H9 (cell line): ENCODE data around the gene ZBTB48. TPM values are rescaled to one million over a fixed set of nuclear protein-coding genes. Genes with fewer than 3 reads are reported as not detected.
A peak's percentile ranks its signal among the peaks of the same experiment; 100 is the strongest.

Source experiments
- DNase-seq: peaks from one replicate; pipeline ENCODE4 v3.0.0-alpha.2; 2017
- H2AFZ ChIP-seq: one replicate; pipeline ENCODE4 v1.6.1; 2013; ENCODE audit warnings: mild to moderate bottlenecking, low read length, control low read depth, moderate library complexity
- H2AK5ac ChIP-seq: 2 replicates; pipeline ENCODE4 v1.6.1; 2013; ENCODE audit warnings: low read length, control low read depth, mixed read lengths; ENCODE audit not compliant: insufficient read length
- H2BK120ac ChIP-seq: one replicate; pipeline ENCODE4 v1.6.1; 2013; ENCODE audit warnings: low read depth, mild to moderate bottlenecking, low read length, control low read depth, inconsistent platforms; ENCODE audit not compliant: poor library complexity, severe bottlenecking
- H2BK12ac ChIP-seq: 2 replicates; pipeline ENCODE4 v1.6.1; 2013; ENCODE audit warnings: low read length, control low read depth, mixed read lengths, low read depth; ENCODE audit not compliant: insufficient read length
- H2BK15ac ChIP-seq: 2 replicates; pipeline ENCODE4 v1.6.1; 2013; ENCODE audit warnings: low read depth, low read length, control low read depth
- H2BK20ac ChIP-seq: one replicate; pipeline ENCODE4 v1.6.1; 2013; ENCODE audit warnings: low read depth, mild to moderate bottlenecking, low read length, control low read depth, inconsistent platforms; ENCODE audit not compliant: poor library complexity, severe bottlenecking
- H2BK5ac ChIP-seq: 2 replicates; pipeline ENCODE4 v1.6.1; 2013; ENCODE audit warnings: low read length, control low read depth, mixed read lengths; ENCODE audit not compliant: insufficient read length
- H3K14ac ChIP-seq: 2 replicates; pipeline ENCODE4 v1.6.1; 2013; ENCODE audit warnings: low read length, control low read depth; ENCODE audit not compliant: insufficient read depth
- H3K18ac ChIP-seq: 2 replicates; pipeline ENCODE4 v1.6.1; 2013; ENCODE audit warnings: low read depth, mild to moderate bottlenecking, mixed read lengths, low read length, control low read depth; ENCODE audit not compliant: insufficient read length
- H3K23ac ChIP-seq: 2 replicates; pipeline ENCODE4 v1.6.1; 2013; ENCODE audit warnings: low read length, control low read depth, mixed read lengths, low read depth; ENCODE audit not compliant: insufficient read length
- H3K23me2 ChIP-seq: 2 replicates; pipeline ENCODE4 v1.6.1; 2013; ENCODE audit warnings: low read depth, mild to moderate bottlenecking, mixed read lengths, low read length, control low read depth; ENCODE audit not compliant: insufficient read length, poor library complexity, severe bottlenecking
- H3K27ac ChIP-seq: 2 replicates; pipeline ENCODE4 v1.5.1; 2013; ENCODE audit warnings: low read length, control low read depth, mixed read lengths, low read depth; ENCODE audit not compliant: insufficient read length
- H3K27me3 ChIP-seq: 2 replicates; pipeline ENCODE4 v1.6.1; 2013; ENCODE audit warnings: low read length, control low read depth, inconsistent platforms; ENCODE audit not compliant: insufficient read depth
- H3K4ac ChIP-seq: 2 replicates; pipeline ENCODE4 v1.6.1; 2013; ENCODE audit warnings: low read depth, mild to moderate bottlenecking, control low read depth, inconsistent platforms, low read length, moderate library complexity
- H3K4me1 ChIP-seq: 2 replicates; pipeline ENCODE4 v1.6.1; 2013; ENCODE audit warnings: low read length, control low read depth, inconsistent platforms; ENCODE audit not compliant: insufficient read depth
- H3K4me2 ChIP-seq: 2 replicates; pipeline ENCODE4 v1.6.1; 2013; ENCODE audit warnings: low read length, control low read depth, mixed read lengths; ENCODE audit not compliant: insufficient read length, insufficient read depth
- H3K56ac ChIP-seq: 2 replicates; pipeline ENCODE4 v1.6.1; 2013; ENCODE audit warnings: low read depth, mild to moderate bottlenecking, mixed read lengths, low read length, control low read depth; ENCODE audit not compliant: insufficient read length
- H3K79me1 ChIP-seq: 2 replicates; pipeline ENCODE4 v1.6.1; 2013; ENCODE audit warnings: low read depth, mild to moderate bottlenecking, moderate library complexity, low read length, control low read depth, inconsistent platforms; ENCODE audit not compliant: insufficient read depth, poor library complexity, severe bottlenecking
- H3K79me2 ChIP-seq: 2 replicates; pipeline ENCODE4 v1.6.1; 2013; ENCODE audit warnings: low read length, control low read depth, inconsistent platforms; ENCODE audit not compliant: insufficient read depth
- H3K9ac ChIP-seq: 2 replicates; pipeline ENCODE4 v1.6.1; 2013; ENCODE audit warnings: low read length, control low read depth, mixed read lengths; ENCODE audit not compliant: insufficient read length; ENCODE audit errors: extremely low read depth
- H3K9me3 ChIP-seq: one replicate; pipeline ENCODE4 v1.6.1; 2013; ENCODE audit warnings: low read depth, low read length, inconsistent platforms; ENCODE audit not compliant: control insufficient read depth
- H3T11ph ChIP-seq: one replicate; pipeline ENCODE4 v1.6.1; 2013; ENCODE audit warnings: mild to moderate bottlenecking, low read length, control low read depth, inconsistent platforms
- H4K20me1 ChIP-seq: one replicate; pipeline ENCODE4 v1.6.1; 2013; ENCODE audit not compliant: control insufficient read depth, insufficient read length, insufficient read depth
- H4K5ac ChIP-seq: 2 replicates; pipeline ENCODE4 v1.6.1; 2013; ENCODE audit warnings: low read depth, mild to moderate bottlenecking, mixed read lengths, low read length, control low read depth; ENCODE audit not compliant: insufficient read length
- H4K8ac ChIP-seq: replicated peaks from 2 replicates; pipeline ENCODE4 v1.6.1; 2013; ENCODE audit warnings: low read length, control low read depth, mixed read lengths, low read depth; ENCODE audit not compliant: insufficient read length
- H4K91ac ChIP-seq: 2 replicates; pipeline ENCODE4 v1.6.1; 2013; ENCODE audit warnings: low read depth, mild to moderate bottlenecking, moderate library complexity, mixed read lengths, low read length, control low read depth; ENCODE audit not compliant: insufficient read length
- H3K27ac Mint-ChIP-seq, 3 experiments: 2 replicates in 2 of 3; 3 replicates in 1 of 3; pipeline ENCODE4 v1.8.0; 2020 to 2021; ENCODE audit warnings: mixed read lengths in 3 of 3, mild to moderate bottlenecking in 1 of 3, moderate library complexity in 1 of 3
- H3K27me3 Mint-ChIP-seq: 2 replicates; pipeline ENCODE4 v1.8.0; 2021; ENCODE audit warnings: low read depth, mild to moderate bottlenecking, moderate library complexity, mixed read lengths
- H3K36me3 Mint-ChIP-seq, 3 experiments: 2 replicates in 2 of 3; 3 replicates in 1 of 3; pipeline ENCODE4 v1.8.0; 2020 to 2021; ENCODE audit warnings: low read depth in 3 of 3, mixed read lengths in 3 of 3; ENCODE audit not compliant: insufficient read depth in 1 of 3
- H3K4me1 Mint-ChIP-seq, 2 experiments: 2 replicates each; pipeline ENCODE4 v1.8.0; 2020; ENCODE audit warnings: mixed read lengths in 2 of 2
- H3K4me3 Mint-ChIP-seq, 2 experiments: 2 replicates in 1 of 2; 3 replicates in 1 of 2; pipeline ENCODE4 v1.8.0; 2020 to 2021; ENCODE audit warnings: mild to moderate bottlenecking in 2 of 2, mixed read lengths in 2 of 2, moderate library complexity in 1 of 2
- H3K9me3 Mint-ChIP-seq, 2 experiments: 2 replicates in 1 of 2; 3 replicates in 1 of 2; pipeline ENCODE4 v1.8.0; 2020; ENCODE audit warnings: mild to moderate bottlenecking in 2 of 2, mixed read lengths in 2 of 2, moderate library complexity in 1 of 2
- WGBS: extraction: QIAGEN DNeasy Blood & Tissue Kit; methylation state at CpG from one replicate; pipeline ENCODE4 v1.1.7; 2013; ENCODE audit warnings: missing lambda C conversion rate, low lambda C conversion rate, mixed read lengths; ENCODE audit not compliant: insufficient read length; ENCODE audit errors: extremely low coverage; 5-methylcytosine and 5-hydroxymethylcytosine counted together
- total RNA-seq: library from RNA; stranded (reverse); gene quantifications from 2 replicates; pipeline ENCODE4 v1.2.1, GENCODE V29; 2021
- TF ChIP-seq, protein P1 (sequence below): fragments of 200-600 bp; sonication (generic); conservative IDR thresholded peaks from 3 replicates; pipeline ENCODE4 v1.8.0; 2021; ENCODE audit warnings: antibody characterized with exemption, mild to moderate bottlenecking

The ZBTB48 gene
- total RNA-seq, 1 experiment from 2014 or later: 33.2 TPM

DNA sequence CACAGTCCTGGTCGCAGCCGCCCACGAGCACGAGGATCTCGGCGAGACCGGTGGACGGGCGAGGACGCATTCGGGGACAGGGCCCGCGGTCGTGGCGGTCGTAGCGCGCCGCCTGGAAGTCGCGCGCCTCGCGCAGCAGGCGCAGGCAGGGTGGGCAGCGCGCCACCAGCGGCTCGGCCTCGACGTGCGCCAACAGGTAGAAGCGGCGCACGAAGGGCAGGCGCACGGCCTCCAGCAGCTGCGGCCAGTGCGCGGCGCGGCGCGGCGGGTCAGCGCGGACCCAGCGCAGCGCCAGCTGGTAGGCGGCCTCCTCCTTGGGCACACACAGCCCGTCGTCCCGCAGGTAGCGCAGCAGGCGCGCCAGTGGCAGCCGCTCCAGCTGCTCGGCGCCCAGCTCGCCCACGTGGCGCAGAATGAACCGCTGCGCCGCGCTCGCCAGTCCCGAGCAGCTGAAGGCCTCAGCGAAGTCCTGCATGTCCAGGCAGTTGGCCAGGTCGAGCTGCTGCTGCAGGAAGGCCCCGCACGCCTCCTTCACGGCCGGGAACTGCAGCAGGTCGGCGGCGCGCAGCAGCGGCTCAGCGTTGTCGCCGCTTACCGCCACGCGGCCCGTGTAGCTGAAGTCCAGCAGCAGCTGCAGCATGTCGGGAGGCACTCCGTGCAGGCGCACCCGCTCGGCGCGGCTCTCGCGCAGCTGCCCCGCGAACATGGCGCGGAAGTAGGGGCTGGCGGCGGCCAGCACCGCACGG is 22.3 kb downstream of the ZBTB48 start:
- Histone ChIP-seq H3K4me1 (no peaks in the 10 kb centered on the region), H4K8ac (no peak overlapping the region), H2BK5ac (no peak overlapping the region), H2BK20ac (no peak overlapping the region), H2AFZ (no peak overlapping the region), H2BK15ac (no peak overlapping the region), H3T11ph (no peak overlapping the region), H3K56ac (no peak overlapping the region), H4K20me1 (peaks cover 2% of the 10 kb centered on the region), H2AK5ac (no peak overlapping the region), H3K4me2 (peak overlapping the region; percentile 83), H3K27ac (no peak overlapping the region), H2BK12ac (no peak overlapping the region), H2BK120ac (no peak overlapping the region), H3K18ac (peak overlapping the region; percentile 16), H3K4ac (no peak overlapping the region), H4K91ac (no peak overlapping the region), H3K9ac (peak overlapping the region; percentile 56), H3K9me3 (no peaks in the 10 kb centered on the region), H3K27me3 (no peaks in the 10 kb centered on the region), H3K23me2 (peaks cover 21% of the 10 kb centered on the region), H3K79me1 (no peaks in the 10 kb centered on the region), H4K5ac (no peak overlapping the region), H3K14ac (peak overlapping the region; percentile 30; the same call in 1 of the 2 replicates), H3K79me2 (peaks cover 18% of the 10 kb centered on the region; the same call in 1 of the 2 replicates), H3K23ac (no peak overlapping the region)
- H3K9me3 Mint-ChIP-seq: no peaks in the 10 kb centered on the region
- DNase-seq: no peak
- no CpG with 5 or more reads among the region's 103 CpGs for WGBS
- TF ChIP-seq, protein P1, sequence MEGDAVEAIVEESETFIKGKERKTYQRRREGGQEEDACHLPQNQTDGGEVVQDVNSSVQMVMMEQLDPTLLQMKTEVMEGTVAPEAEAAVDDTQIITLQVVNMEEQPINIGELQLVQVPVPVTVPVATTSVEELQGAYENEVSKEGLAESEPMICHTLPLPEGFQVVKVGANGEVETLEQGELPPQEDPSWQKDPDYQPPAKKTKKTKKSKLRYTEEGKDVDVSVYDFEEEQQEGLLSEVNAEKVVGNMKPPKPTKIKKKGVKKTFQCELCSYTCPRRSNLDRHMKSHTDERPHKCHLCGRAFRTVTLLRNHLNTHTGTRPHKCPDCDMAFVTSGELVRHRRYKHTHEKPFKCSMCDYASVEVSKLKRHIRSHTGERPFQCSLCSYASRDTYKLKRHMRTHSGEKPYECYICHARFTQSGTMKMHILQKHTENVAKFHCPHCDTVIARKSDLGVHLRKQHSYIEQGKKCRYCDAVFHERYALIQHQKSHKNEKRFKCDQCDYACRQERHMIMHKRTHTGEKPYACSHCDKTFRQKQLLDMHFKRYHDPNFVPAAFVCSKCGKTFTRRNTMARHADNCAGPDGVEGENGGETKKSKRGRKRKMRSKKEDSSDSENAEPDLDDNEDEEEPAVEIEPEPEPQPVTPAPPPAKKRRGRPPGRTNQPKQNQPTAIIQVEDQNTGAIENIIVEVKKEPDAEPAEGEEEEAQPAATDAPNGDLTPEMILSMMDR: no peak; the same call in 2 of the 3 replicates
- peaks cover 7 to 30% (median 21%) of the 10 kb centered on the region in 3 experiments for H3K36me3 Mint-ChIP-seq
- peak overlapping the region; percentile 88 to 94 for H3K4me3 Mint-ChIP-seq
- H3K4me1 Mint-ChIP-seq: peaks cover 28 to 29% of the 10 kb centered on the region in 2 experiments
- no peak overlapping the region for H3K27ac Mint-ChIP-seq
- no peaks in the 10 kb centered on the region for H3K27me3 Mint-ChIP-seq
